IPS-15b (cell line): ENCODE measurements around the gene LRRC41.
"Not testable (repeated sequence)": the region's sequence is repeated elsewhere in the genome, so short reads cannot be mapped to it uniquely, and the experiment has no call there.

Experiments
- H3K27me3 ChIP-seq: one replicate; pipeline ENCODE4 v1.6.1; 2013; ENCODE audit warnings: low read length; ENCODE audit not compliant: control insufficient read depth, insufficient read depth
- H3K36me3 ChIP-seq: one replicate; pipeline ENCODE4 v1.6.1; 2013; ENCODE audit warnings: low read length; ENCODE audit not compliant: control insufficient read depth, insufficient read depth
- H3K4me1 ChIP-seq: one replicate; pipeline ENCODE4 v1.6.1; 2013; ENCODE audit warnings: mild to moderate bottlenecking, low read length; ENCODE audit not compliant: control insufficient read depth, insufficient read depth
- H3K4me3 ChIP-seq: one replicate; pipeline ENCODE4 v1.5.1; 2013; ENCODE audit warnings: low read depth, low read length
- H3K9ac ChIP-seq: one replicate; pipeline ENCODE4 v1.6.1; 2013; ENCODE audit warnings: low read depth, mild to moderate bottlenecking, low read length
- H3K9me3 ChIP-seq: one replicate; pipeline ENCODE4 v1.6.1; 2013; ENCODE audit warnings: mild to moderate bottlenecking, low read length; ENCODE audit not compliant: control insufficient read depth, insufficient read depth

Gene LRRC41

DNA sequence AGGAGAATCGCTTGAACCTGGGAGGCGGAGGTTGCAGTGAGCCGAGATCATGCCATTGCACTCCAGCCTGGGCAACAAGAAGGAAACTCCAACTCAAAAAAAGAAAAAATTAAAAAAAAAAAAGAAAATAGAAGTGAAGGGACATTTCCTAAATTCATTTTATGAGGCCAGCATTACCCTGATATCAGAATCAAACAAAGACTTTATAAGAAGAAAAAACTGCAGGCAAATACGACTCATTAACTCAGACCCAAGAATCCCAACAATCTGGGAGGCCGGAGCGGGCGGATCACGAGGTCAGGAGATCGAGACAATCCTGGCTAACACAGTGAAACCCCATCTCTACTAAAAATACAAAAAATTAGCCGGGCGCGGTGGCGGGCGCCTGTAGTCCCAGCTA lies 34.0 kb upstream of the LRRC41 start:
- not testable (repeated sequence) for H3K4me3 ChIP-seq, H3K27me3 ChIP-seq, H3K4me1 ChIP-seq, H3K36me3 ChIP-seq, H3K9me3 ChIP-seq, H3K9ac ChIP-seq

GRCh38 chr1:46335081-46335480 lies 31.7 kb upstream of the LRRC41 start:
- H3K4me3 ChIP-seq, result no peak overlapping the region
- H3K36me3 ChIP-seq, result no peaks in the 10 kb centered on the region
- H3K9me3 ChIP-seq, result no peaks in the 10 kb centered on the region
- H3K9ac ChIP-seq, result no peak overlapping the region
- no peaks in the 10 kb centered on the region for H3K27me3 ChIP-seq
- H3K4me1 ChIP-seq, result peaks cover 7% of the 10 kb centered on the region

GRCh38 chr1:46334030-46334384 lies 30.6 kb upstream of the LRRC41 start:
- H3K9ac ChIP-seq, result no peak overlapping the region
- H3K4me1 ChIP-seq, result peaks cover 9% of the 10 kb centered on the region
- no peaks in the 10 kb centered on the region for H3K27me3 ChIP-seq
- H3K9me3 ChIP-seq, result no peaks in the 10 kb centered on the region
- H3K4me3 ChIP-seq, result no peak overlapping the region
- no peaks in the 10 kb centered on the region for H3K36me3 ChIP-seq

DNA sequence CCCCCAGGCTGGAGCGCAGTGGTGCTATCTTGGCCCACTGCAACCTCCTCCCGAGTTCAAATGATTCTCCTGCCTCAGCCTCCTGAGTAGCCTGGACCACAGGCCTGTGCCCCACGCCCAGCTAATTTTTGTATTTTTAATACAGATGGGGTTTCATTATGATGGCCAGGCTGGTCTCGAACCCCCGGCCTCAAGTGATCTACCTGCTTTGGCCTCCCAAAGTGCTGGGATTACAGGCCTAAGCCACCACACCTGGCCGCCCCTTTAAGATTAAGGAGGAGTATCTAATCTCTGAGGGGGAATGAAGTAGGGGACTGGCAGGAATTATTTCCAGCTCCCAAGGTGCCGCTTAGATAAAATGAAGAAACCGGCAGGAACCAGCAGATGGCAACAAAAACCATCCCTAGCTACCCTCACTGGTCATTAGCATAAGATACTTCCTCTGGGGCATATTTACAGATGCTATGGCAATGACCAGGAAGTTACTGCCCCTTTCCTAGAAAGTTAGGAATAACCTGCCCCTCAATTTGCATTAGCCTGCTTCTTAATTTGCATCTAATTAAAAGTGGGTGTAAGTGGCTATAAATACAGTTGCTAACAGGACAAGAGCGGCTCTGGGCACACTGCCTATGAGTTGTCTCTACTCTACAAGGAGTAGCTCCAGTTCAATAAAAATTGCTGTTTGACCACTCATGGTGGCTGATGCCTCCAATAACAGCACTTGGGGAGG lies 30.0 kb upstream of the LRRC41 start:
- H3K9me3 ChIP-seq, result no peaks in the 10 kb centered on the region
- no peaks in the 10 kb centered on the region for H3K36me3 ChIP-seq
- H3K27me3 ChIP-seq, result no peaks in the 10 kb centered on the region
- peaks cover 15% of the 10 kb centered on the region for H3K4me1 ChIP-seq
- no peak overlapping the region for H3K9ac ChIP-seq
- H3K4me3 ChIP-seq, result no peak overlapping the region

GRCh38 chr1:46331786-46332540 lies 28.5 kb upstream of the LRRC41 start:
- H3K4me1 ChIP-seq, result peaks cover 15% of the 10 kb centered on the region

DNA sequence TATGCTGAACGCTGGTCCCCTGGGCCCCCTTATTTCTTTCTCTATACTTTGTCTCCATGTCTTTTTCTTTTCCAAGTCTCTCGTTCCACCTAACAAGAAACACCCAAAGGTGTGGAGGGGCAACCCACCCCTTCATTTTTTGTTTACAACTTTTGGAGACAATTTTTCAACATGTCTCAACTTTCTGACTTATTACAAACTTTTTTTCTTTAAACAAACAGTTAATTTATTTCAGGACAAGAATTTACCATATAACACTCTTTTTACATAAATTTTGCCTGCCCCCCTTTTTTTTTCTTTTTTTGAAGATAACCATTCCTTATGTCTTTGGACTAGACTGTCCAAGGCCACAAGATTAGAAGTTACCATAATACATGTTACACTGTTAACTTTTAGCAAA lies 27.0 kb upstream of the LRRC41 start:
- H3K9me3 ChIP-seq, H3K36me3 ChIP-seq, H3K9ac ChIP-seq, H3K27me3 ChIP-seq, H3K4me3 ChIP-seq: not testable (repeated sequence)
- H3K4me1 ChIP-seq, result peaks cover 15% of the 10 kb centered on the region

More at GRCh38 chr1:46331786-46332540, 28.5 kb upstream of the LRRC41 start:
- not testable (repeated sequence) for H3K4me3 ChIP-seq, H3K36me3 ChIP-seq, H3K27me3 ChIP-seq, H3K9me3 ChIP-seq, H3K9ac ChIP-seq

- not testable (repeated sequence) for H3K9ac ChIP-seq, H3K36me3 ChIP-seq, H3K4me3 ChIP-seq, H3K9me3 ChIP-seq, H3K27me3 ChIP-seq
- H3K4me1 ChIP-seq, result peaks cover 15% of the 10 kb centered on the region
Measured at GRCh38 chr1:46329807-46330206, 26.4 kb upstream of the LRRC41 start.

GRCh38 chr1:46328182-46328581 lies 24.8 kb upstream of the LRRC41 start:
- H3K4me1 ChIP-seq, result peaks cover 12% of the 10 kb centered on the region
- H3K9ac ChIP-seq, H3K4me3 ChIP-seq, H3K36me3 ChIP-seq, H3K27me3 ChIP-seq, H3K9me3 ChIP-seq: not testable (repeated sequence)

- H3K36me3 ChIP-seq, H3K9me3 ChIP-seq, H3K27me3 ChIP-seq, H3K9ac ChIP-seq, H3K4me3 ChIP-seq: not testable (repeated sequence)
- H3K4me1 ChIP-seq, result peaks cover 14% of the 10 kb centered on the region
Measured at GRCh38 chr1:46325285-46326076, 22.1 kb upstream of the LRRC41 start.

DNA sequence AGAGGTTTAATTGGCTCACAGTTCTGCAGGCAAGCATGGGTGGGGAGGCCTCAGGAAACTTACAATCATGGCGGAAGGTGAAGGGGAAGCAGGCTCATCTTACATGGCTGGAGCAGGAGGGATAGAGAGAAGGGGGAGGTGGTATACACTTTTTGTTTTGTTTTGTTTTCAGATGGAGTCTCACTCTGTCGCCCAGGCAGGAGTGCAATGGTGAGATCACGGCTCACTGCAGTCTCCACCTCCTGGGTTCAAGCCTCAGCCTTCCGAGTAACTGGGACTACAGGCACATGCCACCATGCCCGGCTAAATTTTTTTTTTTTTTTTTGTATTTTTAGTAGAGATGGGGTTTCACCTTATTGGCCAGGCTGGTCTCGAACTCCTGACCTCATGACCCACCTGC lies 18.8 kb upstream of the LRRC41 start:
- not testable (repeated sequence) for H3K9me3 ChIP-seq, H3K4me3 ChIP-seq, H3K9ac ChIP-seq, H3K4me1 ChIP-seq, H3K27me3 ChIP-seq, H3K36me3 ChIP-seq

DNA sequence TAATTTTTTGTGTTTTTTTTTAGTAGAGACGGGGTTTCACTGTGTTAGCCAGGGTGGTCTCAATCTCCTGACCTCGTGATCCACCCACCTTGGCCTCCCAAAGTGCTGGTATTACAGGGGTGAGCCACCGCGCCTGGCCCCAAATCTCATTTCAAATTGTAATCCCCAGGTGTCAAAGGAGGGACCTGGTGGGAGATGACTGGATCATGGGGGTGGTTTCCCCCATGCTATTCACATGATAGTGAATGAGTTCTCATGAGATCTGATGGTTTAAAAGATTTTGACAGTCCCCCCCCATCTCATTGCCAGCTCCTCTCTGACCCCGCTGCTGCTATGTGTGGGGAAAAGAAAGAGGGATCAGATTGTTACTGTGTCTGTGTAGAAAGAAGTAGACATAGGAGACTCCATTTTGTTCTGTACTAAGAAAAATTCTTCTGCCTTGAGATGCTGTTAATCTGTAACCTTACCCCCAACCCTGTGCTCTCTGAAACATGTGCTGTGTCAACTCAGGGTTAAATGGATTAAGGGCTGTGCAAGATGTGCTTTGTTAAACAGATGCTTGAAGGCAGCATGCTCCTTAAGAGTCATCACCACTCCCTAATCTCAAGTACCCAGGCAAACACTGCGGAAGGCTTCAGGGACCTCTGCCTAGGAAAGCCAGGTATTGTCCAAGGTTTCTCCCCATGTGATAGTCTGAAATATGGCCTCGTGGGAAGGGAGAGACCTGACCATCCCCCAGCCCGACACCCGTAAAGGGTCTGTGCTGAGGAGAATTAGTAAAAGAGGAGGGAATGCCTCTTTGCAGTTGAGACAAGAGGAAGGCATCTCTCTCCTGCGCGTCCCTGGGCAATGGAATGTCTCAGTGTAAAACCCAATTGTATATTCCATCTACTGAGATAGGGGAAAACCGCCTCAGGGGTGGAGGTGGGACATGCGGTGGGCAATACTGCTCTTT lies 16.8 kb upstream of the LRRC41 start:
- H3K27me3 ChIP-seq, H3K4me3 ChIP-seq, H3K9me3 ChIP-seq, H3K4me1 ChIP-seq, H3K9ac ChIP-seq: not testable (repeated sequence)
- H3K36me3 ChIP-seq, result peaks cover 13% of the 10 kb centered on the region
